Esophagus muscularis mucosa (tissue), 4 donors: ENCODE results near the gene NCOR1. TPM values are rescaled to one million over a fixed set of nuclear protein-coding genes. Genes with fewer than 3 reads are reported as not detected.
A peak's percentile ranks its signal among the peaks of the same experiment; 100 is the strongest.

ENCODE experiments used
- DNase-seq: peaks from one replicate; pipeline ENCODE4 v3.0.0-alpha.2; 2017; ENCODE audit errors: extremely low spot score
- H3K27ac ChIP-seq, 4 donors: fragments of 200-600 bp; sonication (generic); replicated peaks in 1 of 4; 1 replicate in 3 of 4; 2 replicates in 1 of 4; pipeline ENCODE4 v1.5.1; 2016 to 2019; ENCODE audit warnings: mild to moderate bottlenecking in 1 of 4
- H3K27me3 ChIP-seq, 4 donors: fragments of 200-600 bp; sonication (generic); one replicate each; pipeline versions ENCODE4 v1.5.1 to v1.6.0; 2016 to 2019
- H3K36me3 ChIP-seq, 4 donors: fragments of 200-600 bp; sonication (generic); one replicate each; pipeline ENCODE4 v1.5.1; 2016 to 2019
- H3K4me1 ChIP-seq, 4 donors: fragments of 200-600 bp; sonication (generic); one replicate each; pipeline ENCODE4 v1.5.1; 2016 to 2019
- H3K4me3 ChIP-seq, 4 donors: fragments of 200-600 bp; sonication (generic); 1 replicate in 2 of 4; 2 replicates in 2 of 4; pipeline ENCODE4 v1.5.1; 2016 to 2019; ENCODE audit warnings: mild to moderate bottlenecking in 4 of 4, moderate library complexity in 1 of 4
- H3K9me3 ChIP-seq, 4 donors: fragments of 200-600 bp; sonication (generic); 1 replicate in 3 of 4; 2 replicates in 1 of 4; pipeline ENCODE4 v1.5.1; 2016 to 2019
- EP300 ChIP-seq: sonication (generic); formaldehyde crosslinking; IDR thresholded peaks from one replicate; pipeline ENCODE4 v1.6.1; 2017; ENCODE audit warnings: antibody characterized with exemption
- POLR2A ChIP-seq: fragments of 450-650 bp; IDR thresholded peaks from one replicate; pipeline ENCODE4 v1.6.1; 2017; ENCODE audit warnings: antibody characterized with exemption, moderate library complexity, mild to moderate bottlenecking, low read depth
- POLR2AphosphoS5 ChIP-seq, 2 donors: sonication (generic); formaldehyde crosslinking; IDR thresholded peaks; one replicate each; pipeline ENCODE4 v1.6.1; 2017; ENCODE audit warnings: antibody characterized with exemption in 2 of 2
- WGBS: methylation state at CpG from one replicate; pipeline ENCODE4 v1.1.5; 2018; 5-methylcytosine and 5-hydroxymethylcytosine counted together
- intact Hi-C: fragments of 100-400 bp; cut with DNase I; formaldehyde crosslinking; loops from one replicate; pipeline ENCODE4 v1.15.1; 2023
- total RNA-seq, 4 donors: library from RNA; depleted of rRNA; stranded (reverse); fragments of >200 nt; gene quantifications; one replicate each; pipeline versions ENCODE4 v1.1.0 to v1.2.1, GENCODE V29; 2016
- TF ChIP-seq, protein P1 (sequence below), 3 experiments: fragments of 200-600 bp in 2 of 3; fragments of 450-650 bp in 1 of 3; sonication (generic) in 2 of 3; IDR thresholded peaks; one replicate each; pipeline ENCODE4 v1.5.1; 2017 to 2019; ENCODE audit warnings: antibody characterized with exemption in 3 of 3, mild to moderate bottlenecking in 2 of 3, moderate library complexity in 1 of 3

Gene NCOR1
- total RNA-seq, 4 donors from 2014 or later = 100 to 123 (median 109) TPM

DNA sequence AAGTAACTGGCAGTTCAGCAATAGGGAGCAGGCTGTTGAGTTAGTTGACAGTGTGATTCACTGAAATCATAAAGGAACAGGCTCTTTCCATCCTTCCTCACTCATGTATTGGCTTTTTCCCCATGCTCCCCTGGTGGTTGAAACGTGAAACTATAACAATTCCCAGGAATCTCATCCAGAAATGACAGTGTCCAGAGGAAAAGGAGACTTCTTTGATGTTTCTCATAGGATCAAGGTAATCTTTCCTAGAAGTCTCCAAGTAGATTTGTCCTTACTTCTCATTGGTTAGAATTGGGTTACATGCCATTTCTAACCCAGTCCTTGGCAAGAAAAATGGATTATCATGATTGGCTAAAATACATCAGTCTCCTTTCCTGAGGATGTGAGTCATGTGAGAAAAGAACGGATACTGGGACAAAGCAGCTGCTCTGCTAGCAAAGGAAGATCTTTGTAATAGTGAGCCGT, 201.4 kb downstream of the NCOR1 start:
- Histone ChIP-seq H3K4me3 (no peak overlapping the region), H3K36me3 (peaks cover 6 to 72% (median 42%) of the 10 kb centered on the region in 4 donors), H3K9me3 (no peaks in the 10 kb centered on the region), H3K27me3 (no peaks in the 10 kb centered on the region), H3K27ac (peak overlapping the region in 3 of 4 donors; percentile 1 to 10 (median 9)), H3K4me1 (peaks cover 7 to 20% (median 16%) of the 10 kb centered on the region in 4 donors)
- WGBS = 22% methylated on average over 3 of the region's 3 CpGs
- intact Hi-C loops = no loop called here
- TF ChIP-seq POLR2AphosphoS5 (IDR thresholded peaks at IDR 0.05) (peak; percentile 28 to 62), EP300 (no peak)
- TF ChIP-seq, protein P1, sequence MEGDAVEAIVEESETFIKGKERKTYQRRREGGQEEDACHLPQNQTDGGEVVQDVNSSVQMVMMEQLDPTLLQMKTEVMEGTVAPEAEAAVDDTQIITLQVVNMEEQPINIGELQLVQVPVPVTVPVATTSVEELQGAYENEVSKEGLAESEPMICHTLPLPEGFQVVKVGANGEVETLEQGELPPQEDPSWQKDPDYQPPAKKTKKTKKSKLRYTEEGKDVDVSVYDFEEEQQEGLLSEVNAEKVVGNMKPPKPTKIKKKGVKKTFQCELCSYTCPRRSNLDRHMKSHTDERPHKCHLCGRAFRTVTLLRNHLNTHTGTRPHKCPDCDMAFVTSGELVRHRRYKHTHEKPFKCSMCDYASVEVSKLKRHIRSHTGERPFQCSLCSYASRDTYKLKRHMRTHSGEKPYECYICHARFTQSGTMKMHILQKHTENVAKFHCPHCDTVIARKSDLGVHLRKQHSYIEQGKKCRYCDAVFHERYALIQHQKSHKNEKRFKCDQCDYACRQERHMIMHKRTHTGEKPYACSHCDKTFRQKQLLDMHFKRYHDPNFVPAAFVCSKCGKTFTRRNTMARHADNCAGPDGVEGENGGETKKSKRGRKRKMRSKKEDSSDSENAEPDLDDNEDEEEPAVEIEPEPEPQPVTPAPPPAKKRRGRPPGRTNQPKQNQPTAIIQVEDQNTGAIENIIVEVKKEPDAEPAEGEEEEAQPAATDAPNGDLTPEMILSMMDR (IDR thresholded peaks at IDR 0.05) = peak; percentile 34 to 55 (median 38)
- DNase-seq = no peak

DNA sequence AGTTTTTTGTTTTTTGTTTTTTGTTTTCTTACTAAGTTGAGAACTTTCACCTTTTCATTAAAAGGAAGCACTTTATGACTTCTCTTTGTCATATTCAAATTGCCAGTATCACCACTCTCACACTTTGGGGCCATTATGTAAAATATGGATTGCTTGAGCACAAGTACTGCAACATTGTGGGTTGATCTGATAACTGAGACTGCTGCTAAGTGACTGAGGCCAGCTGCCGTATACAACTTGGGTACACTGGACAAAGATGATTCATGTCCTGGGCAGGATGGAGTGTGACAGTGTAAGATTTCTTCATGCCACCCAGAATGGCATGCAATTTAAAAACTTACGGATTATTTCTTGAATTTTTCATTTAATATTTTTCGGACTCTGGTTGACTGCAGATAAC, 207.9 kb downstream of the NCOR1 start:
- H3K27ac ChIP-seq = no peak overlapping the region
- no peak overlapping the region for H3K4me3 ChIP-seq
- intact Hi-C loops = no loop called here
- 93% methylated on average over 3 of the region's 3 CpGs for WGBS
- no peaks in the 10 kb centered on the region for H3K9me3 ChIP-seq
- H3K36me3 ChIP-seq = peaks cover 67 to 96% (median 86%) of the 10 kb centered on the region in 4 donors
- H3K27me3 ChIP-seq = no peaks in the 10 kb centered on the region
- DNase-seq = no peak
- peaks cover 9 to 15% (median 12%) of the 10 kb centered on the region in 4 donors for H3K4me1 ChIP-seq
- no peak for TF ChIP-seq POLR2AphosphoS5 (IDR thresholded peaks at IDR 0.05)
- TF ChIP-seq, protein P1 (IDR thresholded peaks at IDR 0.05) = no peak
- TF ChIP-seq POLR2A = no peak
- no peak for TF ChIP-seq EP300

DNA sequence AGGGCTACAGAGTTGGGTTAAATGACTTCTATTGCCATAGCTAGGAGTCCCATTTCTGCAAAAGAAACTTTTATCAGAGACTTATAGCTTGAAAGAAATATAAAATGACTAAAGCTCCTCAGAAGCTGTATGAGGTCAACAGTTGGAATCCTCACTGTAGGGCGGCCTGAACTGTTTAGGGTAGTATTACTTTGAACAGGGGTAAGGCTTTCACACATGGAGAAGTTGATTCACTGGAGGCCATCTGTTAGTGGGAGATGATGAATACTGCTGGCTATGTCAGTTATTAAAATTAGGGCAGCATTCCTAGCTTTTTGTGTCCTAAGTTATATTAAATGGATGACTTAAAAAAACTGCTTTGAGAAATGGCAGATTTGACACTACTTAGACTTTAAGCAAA, 209.7 kb downstream of the NCOR1 start:
- Histone ChIP-seq H3K27ac (no peak overlapping the region), H3K27me3 (no peaks in the 10 kb centered on the region), H3K4me1 (peaks cover 12 to 26% (median 15%) of the 10 kb centered on the region in 4 donors), H3K9me3 (no peaks in the 10 kb centered on the region), H3K4me3 (no peak overlapping the region), H3K36me3 (peaks cover 72 to 93% (median 84%) of the 10 kb centered on the region in 4 donors)
- no peak for DNase-seq
- intact Hi-C loops = no loop called here
- WGBS = 93% methylated on average over 1 of the region's 1 CpG
- TF ChIP-seq, protein P1 (IDR thresholded peaks at IDR 0.05) = no peak
- TF ChIP-seq EP300 (no peak), POLR2A (no peak), POLR2AphosphoS5 (IDR thresholded peaks at IDR 0.05) (no peak)

DNA sequence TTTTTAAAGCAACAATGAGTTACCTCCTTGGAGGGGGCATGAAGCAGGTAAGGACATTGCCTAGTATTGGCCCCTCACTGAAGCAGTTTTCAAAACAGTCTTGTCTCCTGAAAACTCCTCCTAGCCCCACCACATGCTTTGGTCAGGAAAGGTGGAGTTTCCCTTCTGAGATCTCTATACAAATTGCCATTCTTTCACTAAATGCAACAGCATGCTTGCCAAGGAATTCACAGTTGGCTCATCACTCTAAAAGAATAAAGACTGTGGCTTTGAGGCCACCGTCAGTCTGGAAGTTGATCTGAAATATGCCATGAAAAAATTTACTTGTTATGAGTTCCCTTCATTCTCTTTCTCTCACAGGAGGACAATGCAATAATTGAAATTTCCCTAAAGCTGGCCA, 211.5 kb downstream of the NCOR1 start:
- no peak overlapping the region for H3K4me3 ChIP-seq
- H3K9me3 ChIP-seq = no peaks in the 10 kb centered on the region
- DNase-seq = no peak
- WGBS = 75% methylated on average over 1 of the region's 1 CpG
- H3K36me3 ChIP-seq = peaks cover 66 to 75% (median 73%) of the 10 kb centered on the region in 4 donors
- H3K27me3 ChIP-seq = no peaks in the 10 kb centered on the region
- intact Hi-C loops = no loop called here
- peaks cover 19 to 27% (median 21%) of the 10 kb centered on the region in 4 donors for H3K4me1 ChIP-seq
- TF ChIP-seq, protein P1 (IDR thresholded peaks at IDR 0.05) = no peak
- peak in 1 of 2 donors; percentile 16 for TF ChIP-seq POLR2AphosphoS5 (IDR thresholded peaks at IDR 0.05)
- peak overlapping the region in 3 of 4 donors; percentile 13 to 41 (median 28) for H3K27ac ChIP-seq

DNA sequence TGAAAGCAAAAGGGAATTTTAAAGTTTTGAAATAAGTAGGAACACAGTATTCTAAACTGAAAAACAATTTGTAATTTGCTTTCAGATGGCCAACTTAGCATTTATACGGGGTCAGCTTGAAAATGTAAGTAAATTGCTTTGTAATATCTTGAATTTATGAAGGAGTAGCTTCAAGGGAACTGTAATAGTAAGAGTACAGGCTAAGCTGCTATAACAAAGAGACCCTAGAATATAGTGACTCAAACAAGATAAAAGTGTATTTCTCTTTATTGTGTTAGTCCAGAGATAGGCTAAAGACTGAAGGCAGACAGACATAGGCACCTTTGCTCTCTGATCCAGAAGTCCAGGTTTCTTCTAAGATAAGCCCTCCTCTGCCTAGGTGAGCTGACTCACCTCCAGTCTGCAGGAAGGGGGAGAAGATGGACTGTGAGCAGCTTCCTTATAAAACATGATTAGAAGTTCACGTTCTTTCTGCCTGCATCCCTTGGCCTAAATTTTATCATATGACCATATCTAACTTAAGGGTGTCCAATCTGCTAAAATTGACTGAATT, 212.6 kb downstream of the NCOR1 start:
- H3K36me3 ChIP-seq = peaks cover 57 to 65% (median 63%) of the 10 kb centered on the region in 4 donors
- TF ChIP-seq, protein P1 (IDR thresholded peaks at IDR 0.05) = no peak
- no peak for TF ChIP-seq EP300
- no peak for TF ChIP-seq POLR2AphosphoS5 (IDR thresholded peaks at IDR 0.05)
- TF ChIP-seq POLR2A = no peak
- H3K27ac ChIP-seq = peak overlapping the region in 1 of 4 donors; percentile 28
- H3K4me1 ChIP-seq = peaks cover 27 to 32% (median 31%) of the 10 kb centered on the region in 4 donors
- 96% methylated on average over 2 of the region's 2 CpGs for WGBS
- H3K27me3 ChIP-seq = no peaks in the 10 kb centered on the region
- H3K9me3 ChIP-seq = no peaks in the 10 kb centered on the region
- no peak overlapping the region for H3K4me3 ChIP-seq
- DNase-seq = no peak
- intact Hi-C loops = no loop called here
